Right lobe of liver (tissue), 6 donors: Measurements from ENCODE around the gene HOXD13. TPM values are rescaled to one million over a fixed set of nuclear protein-coding genes. Genes with fewer than 3 reads are reported as not detected.

Source experiments
- ATAC-seq, 4 donors: fragments of 200-7000 bp; cut with Tn5 transposase; one replicate each; pipeline ENCODE4 v1.9.1; 2020; ENCODE audit warnings: mild to moderate bottlenecking in 4 of 4, moderate library complexity in 4 of 4
- DNase-seq, 3 donors: peaks; one replicate each; pipeline ENCODE4 v3.0.0-alpha.2; 2020
- H3K27ac ChIP-seq, 3 donors: fragments of 200-600 bp; one replicate each; pipeline ENCODE4 v1.8.0; 2022
- H3K27me3 ChIP-seq, 2 donors: fragments of 200-600 bp; one replicate each; pipeline ENCODE4 v1.8.0; 2022
- H3K36me3 ChIP-seq, 4 donors: fragments of 200-600 bp; sonication (generic) in 1 of 4; one replicate each; pipeline versions ENCODE4 v1.5.1 to v1.8.0; 2017 to 2022; ENCODE audit warnings: control low read depth in 1 of 4
- H3K4me1 ChIP-seq, 4 donors: fragments of 200-600 bp; sonication (generic) in 1 of 4; one replicate each; pipeline versions ENCODE4 v1.5.1 to v1.8.0; 2017 to 2022; ENCODE audit warnings: control low read depth in 1 of 4
- H3K4me3 ChIP-seq, 3 donors: fragments of 200-600 bp; one replicate each; pipeline ENCODE4 v1.8.0; 2022
- H3K9me3 ChIP-seq, 4 donors: fragments of 200-600 bp; sonication (generic) in 1 of 4; one replicate each; pipeline versions ENCODE4 v1.5.1 to v1.8.0; 2017 to 2022; ENCODE audit warnings: control low read depth in 1 of 4
- POLR2A ChIP-seq: fragments of 450-650 bp; IDR thresholded peaks from one replicate; pipeline ENCODE4 v1.6.1; 2017; ENCODE audit warnings: antibody characterized with exemption, mild to moderate bottlenecking
- whole genome bisulfite sequencing: methylation state at CpG from one replicate; pipeline ENCODE4 v1.1.6; 2018; ENCODE audit warnings: low coverage, low lambda C conversion rate; ENCODE audit not compliant: insufficient coverage; ENCODE audit errors: missing lambda C conversion rate; 5-methylcytosine and 5-hydroxymethylcytosine counted together
- intact Hi-C, 2 donors: fragments of 100-400 bp; cut with DNase I; formaldehyde crosslinking; loops; one replicate each; pipeline versions ENCODE4 v1.11.2 to v1.14.1; 2022
- total RNA-seq, 6 experiments: library from RNA; depleted of rRNA in 2 of 6; stranded (reverse); fragments of >200 nt in 2 of 6; fragmentation: NEBNext Ultra II Directional in 3 of 6; extraction: Animal tissue kit (Norgen Biotek cat#: 25700) in 3 of 6; gene quantifications; one replicate each; pipeline versions ENCODE4 v1.1.0 to v1.2.4, GENCODE V29; 2016 to 2023
- TF ChIP-seq, protein P1 (sequence below), 4 donors: fragments of 200-600 bp in 3 of 4; fragments of 450-650 bp in 1 of 4; IDR thresholded peaks; one replicate each; pipeline versions ENCODE4 v1.5.1 to v1.8.0; 2016 to 2022; ENCODE audit warnings: antibody characterized with exemption in 4 of 4, mild to moderate bottlenecking in 2 of 4
- donor health status: DM: no; HTN: yes; CAD: no.
- donor health status: DM: no; HTN: no; CAD: no.
- donor health status: DM: no; HTN: no; CAD: no.
- donor health status: DM: no; HTN: yes; CAD: no.
- donor health status: DM: no; HTN: yes; CAD: no.

Gene HOXD13
- total RNA-seq, 6 experiments from 2014 or later: not detected

DNA sequence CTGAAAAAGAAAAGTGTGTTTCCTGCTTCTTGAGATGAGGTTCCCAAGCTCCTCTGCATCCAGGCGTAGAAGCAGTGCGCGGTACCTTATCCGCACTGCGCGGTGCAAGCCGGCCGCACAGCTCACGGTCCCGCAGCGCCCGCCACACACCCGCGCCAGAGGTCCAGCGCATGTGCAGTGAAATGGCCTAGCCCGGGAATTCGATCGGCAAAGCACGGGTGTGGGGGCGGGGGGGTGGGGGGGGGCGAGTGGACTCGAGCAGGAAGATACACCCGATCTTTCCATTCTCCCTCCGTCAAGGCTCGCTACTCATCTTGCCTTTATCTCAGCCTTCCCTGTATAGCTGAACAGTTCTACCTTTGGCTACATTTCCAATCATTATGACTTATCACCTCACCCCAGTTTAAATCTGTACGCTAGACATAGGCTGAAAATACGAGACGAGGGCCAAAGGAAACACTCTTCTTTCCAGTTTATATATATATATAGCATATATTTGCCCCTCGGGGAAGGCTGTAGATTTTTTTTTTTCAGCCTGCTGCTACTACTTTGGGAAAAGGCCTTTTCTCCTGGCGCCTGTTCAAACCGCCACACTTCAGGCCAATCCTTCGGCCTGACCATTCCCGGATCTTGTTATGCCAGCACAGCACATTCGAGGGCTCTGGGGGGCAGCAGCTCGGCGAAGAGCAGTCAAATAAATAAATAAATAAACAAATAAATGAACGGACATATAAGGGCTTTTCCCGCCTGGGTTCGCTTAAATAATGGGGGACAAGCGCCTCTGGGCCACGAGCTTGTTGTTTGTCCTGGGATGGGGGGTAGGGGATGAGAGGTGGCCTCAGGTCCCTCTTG lies 47.4 kb downstream of the HOXD13 start:
- DNase-seq: no peak
- intact Hi-C loops: loop anchor here (5.0 to 10.0 kb wide), 5 partner anchors 315 to 495 kb away; no protein-coding TSS in a partner anchor
- H3K9me3 ChIP-seq: no peaks in the 10 kb centered on the region
- peak overlapping the region in 2 of 3 donors; percentile 37 to 51 for H3K4me3 ChIP-seq
- H3K4me1 ChIP-seq: peaks cover 0 to 9% (median 2%) of the 10 kb centered on the region in 4 donors
- H3K27me3 ChIP-seq: peaks cover 27 to 42% of the 10 kb centered on the region in 2 donors
- no peak for ATAC-seq
- no peak overlapping the region for H3K27ac ChIP-seq
- no peaks in the 10 kb centered on the region for H3K36me3 ChIP-seq
- TF ChIP-seq, protein P1, sequence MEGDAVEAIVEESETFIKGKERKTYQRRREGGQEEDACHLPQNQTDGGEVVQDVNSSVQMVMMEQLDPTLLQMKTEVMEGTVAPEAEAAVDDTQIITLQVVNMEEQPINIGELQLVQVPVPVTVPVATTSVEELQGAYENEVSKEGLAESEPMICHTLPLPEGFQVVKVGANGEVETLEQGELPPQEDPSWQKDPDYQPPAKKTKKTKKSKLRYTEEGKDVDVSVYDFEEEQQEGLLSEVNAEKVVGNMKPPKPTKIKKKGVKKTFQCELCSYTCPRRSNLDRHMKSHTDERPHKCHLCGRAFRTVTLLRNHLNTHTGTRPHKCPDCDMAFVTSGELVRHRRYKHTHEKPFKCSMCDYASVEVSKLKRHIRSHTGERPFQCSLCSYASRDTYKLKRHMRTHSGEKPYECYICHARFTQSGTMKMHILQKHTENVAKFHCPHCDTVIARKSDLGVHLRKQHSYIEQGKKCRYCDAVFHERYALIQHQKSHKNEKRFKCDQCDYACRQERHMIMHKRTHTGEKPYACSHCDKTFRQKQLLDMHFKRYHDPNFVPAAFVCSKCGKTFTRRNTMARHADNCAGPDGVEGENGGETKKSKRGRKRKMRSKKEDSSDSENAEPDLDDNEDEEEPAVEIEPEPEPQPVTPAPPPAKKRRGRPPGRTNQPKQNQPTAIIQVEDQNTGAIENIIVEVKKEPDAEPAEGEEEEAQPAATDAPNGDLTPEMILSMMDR (IDR thresholded peaks at IDR 0.05): no peak
- TF ChIP-seq POLR2A: no peak
- WGBS: 15% methylated on average over 19 of the region's 41 CpGs

DNA sequence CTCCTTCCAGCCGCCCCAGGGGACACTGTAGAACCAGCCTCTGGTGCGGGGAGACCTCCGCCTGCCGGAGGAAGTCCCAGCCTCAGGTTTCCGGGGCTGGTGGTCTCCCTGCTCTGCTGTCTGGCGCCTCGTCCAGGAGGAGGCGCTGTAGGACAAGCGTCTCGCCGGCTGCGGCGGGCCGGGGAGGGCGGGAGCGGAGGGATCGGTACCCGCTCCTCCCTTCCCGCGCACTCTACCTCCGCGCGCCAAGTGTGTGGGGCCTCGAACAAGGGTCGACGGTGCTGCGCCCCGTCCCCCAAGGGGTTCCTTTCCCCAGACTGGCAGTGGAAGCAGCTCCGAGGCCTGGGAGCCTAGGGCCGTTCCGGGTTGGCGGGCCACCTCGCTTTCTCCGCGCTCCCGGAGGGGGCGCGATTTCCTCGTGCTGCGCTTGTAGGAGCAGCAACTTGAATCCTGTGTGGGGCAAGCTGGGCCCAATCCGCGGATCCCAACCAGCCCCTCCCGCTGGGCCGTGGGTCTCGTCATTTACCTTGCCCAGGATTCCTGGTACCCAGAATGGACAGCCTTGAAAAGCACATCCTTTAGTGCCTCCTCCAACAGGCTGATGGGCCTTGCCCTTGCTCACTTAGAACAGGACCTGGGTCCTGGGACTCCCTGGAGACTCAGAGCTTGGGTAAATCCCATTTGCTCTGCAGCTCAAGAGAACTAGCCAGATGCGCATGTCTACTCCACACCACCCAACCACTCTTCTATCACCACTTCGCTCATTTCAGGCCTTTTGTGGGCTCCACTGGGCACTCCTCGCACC lies 48.2 kb downstream of the HOXD13 start:
- no peaks in the 10 kb centered on the region for H3K36me3 ChIP-seq
- no peaks in the 10 kb centered on the region for H3K9me3 ChIP-seq
- no peak overlapping the region for H3K27ac ChIP-seq
- H3K27me3 ChIP-seq: peaks cover 27 to 37% of the 10 kb centered on the region in 2 donors
- intact Hi-C loops: loop anchor here (5.0 to 10.0 kb wide), 5 partner anchors 314 to 494 kb away; no protein-coding TSS in a partner anchor
- DNase-seq (peak; percentile 64 to 72 (median 71)), ATAC-seq (peak; percentile 91 to 97 (median 92))
- peaks cover 0 to 9% (median 2%) of the 10 kb centered on the region in 4 donors for H3K4me1 ChIP-seq
- 67% methylated on average over 3 of the region's 48 CpGs for WGBS
- H3K4me3 ChIP-seq: peak overlapping the region; percentile 37 to 51 (median 51)
- TF ChIP-seq, protein P1 (IDR thresholded peaks at IDR 0.05): peak; percentile 76 to 94 (median 94)
- no peak for TF ChIP-seq POLR2A

DNA sequence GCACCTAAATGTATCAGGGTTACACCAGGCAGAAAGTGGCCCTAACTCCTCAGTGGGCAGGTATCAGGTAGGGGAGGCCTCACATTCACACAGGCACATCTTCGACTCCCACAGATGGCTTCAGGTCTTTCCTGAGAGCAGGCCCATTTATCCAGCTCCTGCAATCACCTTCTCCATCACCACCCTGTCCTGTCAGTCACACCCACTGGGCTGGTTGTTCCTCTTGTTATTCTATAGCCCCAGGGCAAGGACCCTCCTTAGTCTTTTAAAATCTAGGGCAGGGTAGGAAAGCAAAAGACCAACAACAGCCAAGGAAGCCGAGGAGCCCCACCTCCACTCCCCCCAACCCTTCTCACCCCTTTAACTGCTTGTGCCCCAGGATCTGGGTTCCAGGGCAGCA lies 49.8 kb downstream of the HOXD13 start:
- ATAC-seq (no peak), DNase-seq (no peak)
- Histone ChIP-seq H3K36me3 (no peaks in the 10 kb centered on the region), H3K4me1 (peaks cover 0 to 9% (median 2%) of the 10 kb centered on the region in 4 donors), H3K4me3 (no peak overlapping the region), H3K9me3 (no peaks in the 10 kb centered on the region), H3K27me3 (peaks cover 16 to 30% of the 10 kb centered on the region in 2 donors), H3K27ac (no peak overlapping the region)
- 80% methylated on average over 2 of the region's 2 CpGs for WGBS
- TF ChIP-seq, protein P1 (IDR thresholded peaks at IDR 0.05): no peak
- no peak for TF ChIP-seq POLR2A
- intact Hi-C loops: loop anchor here (5.0 to 10.0 kb wide), 5 partner anchors 313 to 493 kb away; no protein-coding TSS in a partner anchor

Other genes with a start within 250 kb of the HOXD13 start
- 10 to 100 TPM; 12.9 to 30.7 (median 22.2) TPM for gene LNPK, start 90.5 kb upstream of the HOXD13 start, total RNA-seq
- gene EVX2, start 8.8 kb upstream of the HOXD13 start, total RNA-seq: not detected
- not detected for gene HOXD12, start 7.1 kb downstream of the HOXD13 start, total RNA-seq
- gene HOXD11, start 14.6 kb downstream of the HOXD13 start, total RNA-seq: not detected
- gene HOXD10, start 24.1 kb downstream of the HOXD13 start, total RNA-seq: not detected
- under 1 TPM in 1 of 6 experiments, not detected in 5; 0.25 TPM for gene HOXD9, start 30.0 kb downstream of the HOXD13 start, total RNA-seq
- under 1 TPM in 1 of 6 experiments, not detected in 5; 0.74 TPM for gene HOXD8, start 37.0 kb downstream of the HOXD13 start, total RNA-seq
- not detected for gene HOXD4, start 58.8 kb downstream of the HOXD13 start, total RNA-seq
- gene HOXD3, start 64.6 kb downstream of the HOXD13 start, total RNA-seq: not detected
- gene HOXD1, start 95.9 kb downstream of the HOXD13 start, total RNA-seq: not detected
- 10 to 100 TPM in 4 of 6 experiments, 1 to 10 TPM in 2; 7.7 to 29.3 (median 11.1) TPM for gene MTX2, start 176.7 kb downstream of the HOXD13 start, total RNA-seq